Measurements from ENCODE around the gene ANO4. TPM values are rescaled to one million over a fixed set of nuclear protein-coding genes. Genes with fewer than 3 reads are reported as not detected.

Gene ANO4
- total RNA-seq, 2 donors from 2014 or later: 3.4 to 4.0 TPM

DNA sequence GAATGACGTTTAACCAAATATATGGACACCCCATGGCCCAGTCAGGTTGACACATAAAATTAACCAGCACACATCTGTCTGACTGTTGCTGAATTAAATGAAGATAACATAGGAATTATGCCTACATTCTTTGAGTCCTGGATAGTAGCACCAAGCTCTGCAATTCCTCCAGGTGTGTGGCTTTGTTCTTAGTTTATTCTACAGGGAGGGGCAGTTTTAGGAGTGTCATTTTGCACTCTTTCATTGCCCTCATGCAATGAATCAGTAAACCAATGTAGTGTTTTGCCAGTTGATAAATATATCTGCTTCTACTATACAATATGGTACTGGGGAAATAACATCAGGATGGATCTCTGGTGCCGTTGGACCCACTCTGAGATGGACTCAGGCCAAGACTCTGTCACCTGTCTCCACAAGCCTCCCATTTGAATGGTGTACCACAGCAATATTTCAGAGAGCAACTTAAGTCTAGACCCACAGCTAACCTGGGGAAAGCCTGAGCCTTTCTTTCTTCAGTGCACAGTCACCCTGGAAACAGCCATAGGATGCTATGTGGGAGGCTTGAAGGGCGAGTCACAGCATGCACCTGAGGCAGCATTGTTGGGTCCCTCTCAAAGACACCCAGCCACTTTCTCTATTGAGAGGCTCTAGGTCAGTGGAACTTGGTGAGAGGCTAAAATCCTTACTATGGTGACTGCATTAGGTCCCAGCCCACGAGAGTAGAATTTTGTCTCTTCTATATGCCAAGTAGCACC, 73.2 kb downstream of the ANO4 start:
- peaks cover 7% of the 10 kb centered on the region for H3K4me1 Mint-ChIP-seq
- 73 to 93% methylated on average over 2 to 4 of the region's 4 CpGs for WGBS, 2 experiments (ENCODE audit: insufficient coverage in 1 of 2, insufficient read length in 1 of 2)
- no peaks in the 10 kb centered on the region for H3K9me3 Mint-ChIP-seq
- H3K4me3 Mint-ChIP-seq: no peak overlapping the region
- H3K9ac ChIP-seq (ENCODE audit: extremely low read depth, low read length, poor library complexity, severe bottlenecking): no peak overlapping the region
- H3K4me1 ChIP-seq (ENCODE audit: control insufficient read depth, insufficient read depth, low read length): peaks cover under 1% of the 10 kb centered on the region
- no peaks in the 10 kb centered on the region for H3K9me3 ChIP-seq (ENCODE audit: control insufficient read depth, low read length)
- no peaks in the 10 kb centered on the region for H3K36me3 ChIP-seq (ENCODE audit: control insufficient read depth, insufficient read depth, low read length)
- TF ChIP-seq, protein P1, sequence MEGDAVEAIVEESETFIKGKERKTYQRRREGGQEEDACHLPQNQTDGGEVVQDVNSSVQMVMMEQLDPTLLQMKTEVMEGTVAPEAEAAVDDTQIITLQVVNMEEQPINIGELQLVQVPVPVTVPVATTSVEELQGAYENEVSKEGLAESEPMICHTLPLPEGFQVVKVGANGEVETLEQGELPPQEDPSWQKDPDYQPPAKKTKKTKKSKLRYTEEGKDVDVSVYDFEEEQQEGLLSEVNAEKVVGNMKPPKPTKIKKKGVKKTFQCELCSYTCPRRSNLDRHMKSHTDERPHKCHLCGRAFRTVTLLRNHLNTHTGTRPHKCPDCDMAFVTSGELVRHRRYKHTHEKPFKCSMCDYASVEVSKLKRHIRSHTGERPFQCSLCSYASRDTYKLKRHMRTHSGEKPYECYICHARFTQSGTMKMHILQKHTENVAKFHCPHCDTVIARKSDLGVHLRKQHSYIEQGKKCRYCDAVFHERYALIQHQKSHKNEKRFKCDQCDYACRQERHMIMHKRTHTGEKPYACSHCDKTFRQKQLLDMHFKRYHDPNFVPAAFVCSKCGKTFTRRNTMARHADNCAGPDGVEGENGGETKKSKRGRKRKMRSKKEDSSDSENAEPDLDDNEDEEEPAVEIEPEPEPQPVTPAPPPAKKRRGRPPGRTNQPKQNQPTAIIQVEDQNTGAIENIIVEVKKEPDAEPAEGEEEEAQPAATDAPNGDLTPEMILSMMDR (conservative IDR thresholded peaks at IDR 0.05): no peak
- no peaks in the 10 kb centered on the region for H3K36me3 Mint-ChIP-seq (ENCODE audit: low read depth)
- H3K27me3 Mint-ChIP-seq (ENCODE audit: insufficient read depth): no peaks in the 10 kb centered on the region
- no peak for DNase-seq
- H3K4me3 ChIP-seq (ENCODE audit: low read length): no peak overlapping the region
- H3K27ac Mint-ChIP-seq: no peak overlapping the region
- no peaks in the 10 kb centered on the region for H3K27me3 ChIP-seq (ENCODE audit: control insufficient read depth, insufficient read depth, low read length, poor library complexity, severe bottlenecking)
- H3K27ac ChIP-seq (ENCODE audit: low read depth, low read length): no peak overlapping the region

DNA sequence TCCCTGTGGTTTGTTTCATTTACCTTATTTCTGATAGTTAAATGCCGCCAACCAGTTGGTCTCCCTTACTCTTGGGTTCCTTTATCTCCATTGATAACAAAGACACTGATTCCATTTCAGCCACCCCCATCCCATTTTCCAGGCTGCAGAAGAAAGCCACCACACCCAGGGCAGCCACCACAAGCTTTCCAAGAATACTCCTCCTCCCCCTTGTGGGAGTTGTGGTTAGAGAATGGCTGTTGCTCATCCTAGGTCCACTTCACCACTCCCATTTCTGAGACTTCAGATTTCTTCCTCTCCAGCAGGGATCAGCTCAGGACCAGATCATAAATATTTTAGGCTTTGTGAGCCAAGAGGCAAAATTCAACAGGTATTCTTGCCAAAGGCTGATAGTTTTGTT, 73.9 kb downstream of the ANO4 start:
- no peaks in the 10 kb centered on the region for H3K4me1 ChIP-seq (ENCODE audit: control insufficient read depth, insufficient read depth, low read length)
- TF ChIP-seq, protein P1 (conservative IDR thresholded peaks at IDR 0.05): peak; percentile 38
- Mint-ChIP-seq H3K4me1 (peaks cover 4% of the 10 kb centered on the region), H3K9me3 (peaks cover 3% of the 10 kb centered on the region), H3K36me3 (ENCODE audit: low read depth) (no peaks in the 10 kb centered on the region), H3K27me3 (ENCODE audit: insufficient read depth) (no peaks in the 10 kb centered on the region), H3K27ac (no peak overlapping the region), H3K4me3 (no peak overlapping the region)
- 82 to 100% methylated on average over 1 of the region's 1 CpG for WGBS, 2 experiments (ENCODE audit: insufficient coverage in 1 of 2, insufficient read length in 1 of 2)
- DNase-seq: no peak
- H3K9ac ChIP-seq (ENCODE audit: extremely low read depth, low read length, poor library complexity, severe bottlenecking): no peak overlapping the region
- no peak overlapping the region for H3K27ac ChIP-seq (ENCODE audit: low read depth, low read length)
- no peaks in the 10 kb centered on the region for H3K36me3 ChIP-seq (ENCODE audit: control insufficient read depth, insufficient read depth, low read length)
- no peak overlapping the region for H3K4me3 ChIP-seq (ENCODE audit: low read length)
- H3K27me3 ChIP-seq (ENCODE audit: control insufficient read depth, insufficient read depth, low read length, poor library complexity, severe bottlenecking): no peaks in the 10 kb centered on the region
- H3K9me3 ChIP-seq (ENCODE audit: control insufficient read depth, low read length): no peaks in the 10 kb centered on the region

DNA sequence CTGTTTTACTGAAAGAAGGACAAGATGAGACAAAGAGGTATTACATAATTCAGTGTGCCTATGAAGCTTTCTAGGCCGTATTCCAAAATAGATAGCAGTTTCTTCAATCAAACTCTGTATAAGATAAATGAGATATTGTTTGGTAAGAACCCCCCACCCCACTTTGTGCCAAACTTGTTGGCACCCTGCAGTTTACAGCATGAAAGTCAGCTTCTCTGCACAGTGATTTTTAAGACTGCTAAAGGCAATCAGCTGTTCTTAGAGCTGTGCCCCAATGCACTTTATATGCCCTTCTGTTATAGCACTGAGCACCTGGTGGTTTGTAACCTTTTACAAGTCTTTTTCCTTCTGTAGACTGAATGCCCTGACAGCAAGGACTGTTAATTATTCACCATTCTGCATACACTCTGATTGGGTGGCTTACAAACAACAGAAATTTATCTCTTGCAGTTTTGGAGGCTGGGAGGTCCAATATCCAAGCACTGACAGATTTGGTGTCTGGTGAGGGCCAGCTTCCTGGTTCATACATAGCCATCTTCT, 76.7 kb downstream of the ANO4 start:
- Histone ChIP-seq H3K27me3 (ENCODE audit: control insufficient read depth, insufficient read depth, low read length, poor library complexity, severe bottlenecking) (no peaks in the 10 kb centered on the region), H3K36me3 (ENCODE audit: control insufficient read depth, insufficient read depth, low read length) (no peaks in the 10 kb centered on the region), H3K27ac (ENCODE audit: low read depth, low read length) (no peak overlapping the region), H3K4me1 (ENCODE audit: control insufficient read depth, insufficient read depth, low read length) (no peaks in the 10 kb centered on the region), H3K4me3 (ENCODE audit: low read length) (no peak overlapping the region), H3K9ac (ENCODE audit: extremely low read depth, low read length, poor library complexity, severe bottlenecking) (no peak overlapping the region), H3K9me3 (ENCODE audit: control insufficient read depth, low read length) (no peaks in the 10 kb centered on the region)
- Mint-ChIP-seq H3K27me3 (ENCODE audit: insufficient read depth) (no peaks in the 10 kb centered on the region), H3K36me3 (ENCODE audit: low read depth) (no peaks in the 10 kb centered on the region), H3K9me3 (peaks cover 4% of the 10 kb centered on the region), H3K4me1 (peaks cover 4% of the 10 kb centered on the region), H3K27ac (no peak overlapping the region), H3K4me3 (no peak overlapping the region)
- DNase-seq: no peak
- WGBS, 2 experiments (ENCODE audit: insufficient coverage in 1 of 2, insufficient read length in 1 of 2): no CpG with 5 or more reads among the region's 1 CpG
- TF ChIP-seq, protein P1 (conservative IDR thresholded peaks at IDR 0.05): no peak

All from endodermal cell (in vitro differentiated cells).